Hepatocyte (in vitro differentiated cells): ENCODE data around the gene TGM3. TPM values are rescaled to one million over a fixed set of nuclear protein-coding genes. Genes with fewer than 3 reads are reported as not detected.

Experiments
- DNase-seq: peaks from one replicate; pipeline ENCODE4 v3.0.0-alpha.2; 2016; ENCODE audit warnings: low spot score
- H2AFZ ChIP-seq: fragments of 200-600 bp; sonication (generic); 2 replicates; pipeline ENCODE4 v1.6.0; 2016; ENCODE audit warnings: antibody characterized with exemption, mild to moderate bottlenecking
- H3K27ac ChIP-seq: fragments of 200-600 bp; sonication (generic); 2 replicates; pipeline ENCODE4 v1.5.1; 2016; ENCODE audit warnings: mild to moderate bottlenecking
- H3K27me3 ChIP-seq: fragments of 200-600 bp; sonication (generic); 2 replicates; pipeline ENCODE4 v1.6.1; 2016
- H3K36me3 ChIP-seq: fragments of 200-600 bp; sonication (generic); replicated peaks from 2 replicates; pipeline ENCODE4 v1.5.1; 2016; ENCODE audit warnings: low read depth; ENCODE audit not compliant: insufficient read depth
- H3K4me1 ChIP-seq: fragments of 200-600 bp; sonication (generic); 2 replicates; pipeline ENCODE4 v1.5.1; 2016; ENCODE audit warnings: mild to moderate bottlenecking, moderate library complexity; ENCODE audit not compliant: insufficient read depth
- H3K4me2 ChIP-seq: fragments of 200-600 bp; sonication (generic); 2 replicates; pipeline ENCODE4 v1.6.0; 2016
- H3K4me3 ChIP-seq: fragments of 200-600 bp; sonication (generic); 2 replicates; pipeline ENCODE4 v1.5.1; 2016; ENCODE audit warnings: mild to moderate bottlenecking
- H3K79me2 ChIP-seq: fragments of 200-600 bp; sonication (generic); 2 replicates; pipeline ENCODE4 v1.6.0; 2017; ENCODE audit warnings: mild to moderate bottlenecking
- H3K9me2 ChIP-seq: fragments of 200-600 bp; sonication (generic); replicated peaks from 2 replicates; pipeline ENCODE4 v1.6.0; 2017; ENCODE audit warnings: mild to moderate bottlenecking; ENCODE audit not compliant: insufficient read depth
- H3K9me3 ChIP-seq: fragments of 200-600 bp; sonication (generic); 2 replicates; pipeline ENCODE4 v1.5.1; 2016; ENCODE audit warnings: low read depth, mild to moderate bottlenecking
- H4K20me1 ChIP-seq: fragments of 200-600 bp; sonication (generic); 2 replicates; pipeline ENCODE4 v1.6.0; 2016; ENCODE audit warnings: mild to moderate bottlenecking; ENCODE audit not compliant: insufficient read depth, poor library complexity, severe bottlenecking
- EZH2 ChIP-seq: fragments of 200-600 bp; sonication (generic); IDR thresholded peaks from 2 replicates; pipeline ENCODE4 v1.6.1; 2016; ENCODE audit warnings: antibody characterized with exemption, mild to moderate bottlenecking, borderline replicate concordance
- EZH2phosphoT487 ChIP-seq: fragments of 200-600 bp; sonication (generic); IDR thresholded peaks from one replicate; pipeline ENCODE4 v1.6.1; 2018; ENCODE audit warnings: antibody characterized with exemption, mild to moderate bottlenecking, low read depth, moderate library complexity; ENCODE audit not compliant: unreplicated experiment, severe bottlenecking
- WGBS: methylation state at CpG from one replicate; pipeline ENCODE4 v1.1.6; 2016; ENCODE audit warnings: low lambda C conversion rate; ENCODE audit errors: missing lambda C conversion rate; 5-methylcytosine and 5-hydroxymethylcytosine counted together
- polyA plus RNA-seq: library from polyadenylated mRNA; unstranded; fragments of >200 nt; fragmentation: Nextera tagmentation; extraction: Ambion mirVana; gene quantifications from 2 replicates; pipeline ENCODE4 v1.2.1, GENCODE V29; 2016
- total RNA-seq: library from RNA; depleted of rRNA; stranded (reverse); fragments of >200 nt; gene quantifications from 2 replicates; pipeline ENCODE4 v1.2.3, GENCODE V29; 2014
- TF ChIP-seq, protein P1 (sequence below): fragments of 200-600 bp; sonication (generic); IDR thresholded peaks from 2 replicates; pipeline ENCODE4 v1.5.1; 2016; ENCODE audit warnings: antibody characterized with exemption, mild to moderate bottlenecking; ENCODE audit not compliant: poor library complexity

The TGM3 gene
- total and polyA plus RNA-seq, 2 experiments from 2014 or later: 0.15 to 0.23 TPM

DNA sequence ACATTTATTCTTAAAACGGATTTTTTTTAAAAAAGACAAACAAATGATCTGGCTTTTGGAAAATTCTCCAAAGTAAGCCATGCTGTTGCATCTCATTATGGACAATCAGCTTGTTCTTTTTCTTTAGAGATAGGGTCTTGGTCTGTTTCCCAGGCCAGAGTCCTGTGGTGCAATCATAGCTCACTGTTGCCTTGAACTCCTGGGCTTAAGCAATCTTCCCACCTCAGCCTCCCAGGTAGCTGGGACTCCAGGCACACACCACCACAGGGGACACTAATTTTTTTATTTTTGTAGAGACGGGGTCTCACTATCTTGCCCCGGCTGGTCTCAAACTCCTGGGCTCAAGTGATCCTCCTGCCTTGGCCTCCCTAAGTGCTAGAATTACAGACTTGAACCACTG lies 45.9 kb upstream of the TGM3 start:
- no peak overlapping the region for H3K4me3 ChIP-seq
- H3K9me3 ChIP-seq: no peaks in the 10 kb centered on the region
- no peak overlapping the region for H2AFZ ChIP-seq
- TF ChIP-seq EZH2phosphoT487 (no peak), EZH2 (no peak)
- TF ChIP-seq, protein P1, sequence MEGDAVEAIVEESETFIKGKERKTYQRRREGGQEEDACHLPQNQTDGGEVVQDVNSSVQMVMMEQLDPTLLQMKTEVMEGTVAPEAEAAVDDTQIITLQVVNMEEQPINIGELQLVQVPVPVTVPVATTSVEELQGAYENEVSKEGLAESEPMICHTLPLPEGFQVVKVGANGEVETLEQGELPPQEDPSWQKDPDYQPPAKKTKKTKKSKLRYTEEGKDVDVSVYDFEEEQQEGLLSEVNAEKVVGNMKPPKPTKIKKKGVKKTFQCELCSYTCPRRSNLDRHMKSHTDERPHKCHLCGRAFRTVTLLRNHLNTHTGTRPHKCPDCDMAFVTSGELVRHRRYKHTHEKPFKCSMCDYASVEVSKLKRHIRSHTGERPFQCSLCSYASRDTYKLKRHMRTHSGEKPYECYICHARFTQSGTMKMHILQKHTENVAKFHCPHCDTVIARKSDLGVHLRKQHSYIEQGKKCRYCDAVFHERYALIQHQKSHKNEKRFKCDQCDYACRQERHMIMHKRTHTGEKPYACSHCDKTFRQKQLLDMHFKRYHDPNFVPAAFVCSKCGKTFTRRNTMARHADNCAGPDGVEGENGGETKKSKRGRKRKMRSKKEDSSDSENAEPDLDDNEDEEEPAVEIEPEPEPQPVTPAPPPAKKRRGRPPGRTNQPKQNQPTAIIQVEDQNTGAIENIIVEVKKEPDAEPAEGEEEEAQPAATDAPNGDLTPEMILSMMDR: no peak
- peaks cover 7% of the 10 kb centered on the region for H3K4me1 ChIP-seq
- WGBS: 80% methylated on average over 3 of the region's 3 CpGs
- H3K4me2 ChIP-seq: no peak overlapping the region
- no peaks in the 10 kb centered on the region for H3K9me2 ChIP-seq
- H3K79me2 ChIP-seq: no peaks in the 10 kb centered on the region
- H3K27me3 ChIP-seq: no peaks in the 10 kb centered on the region
- no peak overlapping the region for H3K27ac ChIP-seq
- H3K36me3 ChIP-seq: no peaks in the 10 kb centered on the region
- DNase-seq: no peak
- H4K20me1 ChIP-seq: no peaks in the 10 kb centered on the region

DNA sequence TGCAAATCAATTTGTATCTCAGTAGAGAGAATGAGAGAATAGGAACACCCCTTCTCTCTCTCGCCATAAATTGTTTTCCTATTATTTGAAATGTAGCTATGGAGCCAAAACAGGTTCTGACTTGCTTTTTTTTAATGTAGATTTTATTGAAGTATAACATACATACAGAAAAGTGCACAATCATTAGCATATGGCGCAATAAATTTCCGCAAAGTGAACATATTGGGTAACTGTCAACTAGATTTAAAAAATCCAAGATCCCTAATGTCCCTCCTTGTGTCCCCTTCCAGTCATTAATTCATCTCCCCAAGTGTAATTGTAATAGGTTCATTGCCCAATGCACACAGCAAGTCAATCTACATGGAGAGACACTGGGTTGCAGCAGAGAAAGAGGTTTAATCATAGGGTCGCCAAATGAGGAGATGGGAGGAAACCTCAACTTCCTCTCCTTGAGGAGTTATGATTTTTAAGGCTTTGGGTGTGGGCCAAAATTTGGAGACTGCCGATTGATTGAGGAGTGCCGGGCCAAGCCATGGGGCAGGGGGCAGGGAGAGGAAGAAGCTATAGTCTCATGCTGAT lies 43.3 kb upstream of the TGM3 start:
- Histone ChIP-seq H3K27ac (no peak overlapping the region), H3K27me3 (no peaks in the 10 kb centered on the region), H3K9me3 (no peaks in the 10 kb centered on the region), H2AFZ (no peak overlapping the region), H3K4me2 (no peak overlapping the region), H4K20me1 (no peaks in the 10 kb centered on the region), H3K4me1 (no peaks in the 10 kb centered on the region), H3K36me3 (no peaks in the 10 kb centered on the region), H3K4me3 (no peak overlapping the region), H3K9me2 (no peaks in the 10 kb centered on the region), H3K79me2 (no peaks in the 10 kb centered on the region)
- WGBS: 92% methylated on average over 6 of the region's 6 CpGs
- DNase-seq: no peak
- TF ChIP-seq, protein P1: no peak
- TF ChIP-seq EZH2phosphoT487 (no peak), EZH2 (no peak)

DNA sequence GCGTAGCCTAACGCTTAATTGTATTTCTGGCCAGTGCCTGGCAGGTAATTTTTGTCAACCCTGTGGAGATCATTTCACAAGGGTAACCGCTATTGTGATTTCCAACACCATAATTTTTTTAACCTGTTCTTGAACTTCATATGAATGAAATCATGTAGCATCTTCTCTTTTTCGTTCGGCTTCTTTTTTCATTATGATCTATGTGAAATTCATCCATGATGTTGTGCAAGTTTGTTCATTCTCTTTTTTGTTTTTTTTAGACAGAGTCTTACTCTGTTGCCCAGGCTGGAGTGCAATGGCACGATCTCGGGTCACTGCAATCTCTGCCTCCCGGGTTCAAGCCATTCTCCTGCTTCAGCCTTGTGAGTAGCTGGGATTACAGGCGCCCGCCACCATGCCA lies 42.5 kb upstream of the TGM3 start:
- H3K4me2 ChIP-seq: no peak overlapping the region
- H3K79me2 ChIP-seq: no peaks in the 10 kb centered on the region
- no peaks in the 10 kb centered on the region for H3K9me3 ChIP-seq
- H3K27ac ChIP-seq: no peak overlapping the region
- H3K4me1 ChIP-seq: no peaks in the 10 kb centered on the region
- no peaks in the 10 kb centered on the region for H4K20me1 ChIP-seq
- no peaks in the 10 kb centered on the region for H3K9me2 ChIP-seq
- TF ChIP-seq, protein P1: no peak
- TF ChIP-seq EZH2 (no peak), EZH2phosphoT487 (no peak)
- 93% methylated on average over 10 of the region's 10 CpGs for WGBS
- H3K4me3 ChIP-seq: no peak overlapping the region
- no peak for DNase-seq
- no peak overlapping the region for H2AFZ ChIP-seq
- no peaks in the 10 kb centered on the region for H3K27me3 ChIP-seq
- H3K36me3 ChIP-seq: no peaks in the 10 kb centered on the region

DNA sequence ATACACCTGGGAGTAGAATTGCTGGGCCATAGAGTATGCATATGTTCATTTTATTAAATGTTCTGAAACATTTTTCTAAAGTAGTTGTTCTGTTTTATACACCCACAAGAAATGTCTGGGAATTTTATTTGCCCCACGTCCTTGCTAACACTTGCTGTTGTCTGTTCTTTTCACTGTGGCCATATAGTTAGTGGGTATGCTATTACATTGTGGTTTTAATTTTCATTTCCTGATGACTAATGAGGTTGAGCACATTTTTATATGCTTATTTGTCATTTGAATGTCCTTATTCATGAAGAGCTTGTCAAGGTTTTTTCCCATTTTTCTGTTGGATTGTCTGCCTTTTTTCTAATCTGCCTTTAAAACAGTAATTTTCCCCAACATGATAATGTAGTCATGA lies 41.5 kb upstream of the TGM3 start:
- Histone ChIP-seq H2AFZ (no peak overlapping the region), H3K36me3 (no peaks in the 10 kb centered on the region), H4K20me1 (no peaks in the 10 kb centered on the region), H3K4me2 (no peak overlapping the region), H3K4me3 (no peak overlapping the region), H3K9me2 (no peaks in the 10 kb centered on the region), H3K9me3 (no peaks in the 10 kb centered on the region), H3K27me3 (no peaks in the 10 kb centered on the region), H3K79me2 (no peaks in the 10 kb centered on the region), H3K4me1 (no peaks in the 10 kb centered on the region), H3K27ac (no peak overlapping the region)
- WGBS: 78% methylated on average over 1 of the region's 1 CpG
- no peak for DNase-seq
- no peak for TF ChIP-seq EZH2phosphoT487
- TF ChIP-seq, protein P1: no peak
- no peak for TF ChIP-seq EZH2
